BJ (cell line): ENCODE data around the gene NFE2L3. TPM values are rescaled to one million over a fixed set of nuclear protein-coding genes. Genes with fewer than 3 reads are reported as not detected.
"Not testable (repeated sequence)": the region's sequence is repeated elsewhere in the genome, so short reads cannot be mapped to it uniquely, and the experiment has no call there.

Experiments
- CTCF ChIA-PET: fragments of 350-600 bp; formaldehyde crosslinking; extraction: SDS; loops from one replicate; lab custom pipeline; 2021; ENCODE audit warnings: antibody characterized with exemption, inconsistent platforms; lab: Yijun Ruan, JAX
- POLR2A ChIA-PET: fragments of 300-600 bp; sonication (Branson Sonifier 250); formaldehyde crosslinking; extraction: SDS; loops from one replicate; lab custom pipeline; 2021; ENCODE audit warnings: antibody characterized with exemption; lab: Charles Lee
- DNase-seq: peaks from one replicate; pipeline ENCODE4 v3.0.0-alpha.2; 2011; ENCODE audit warnings: low read depth
- H3K27me3 ChIP-seq: 2 replicates; pipeline ENCODE4 v1.6.0; 2011; ENCODE audit warnings: low read length; ENCODE audit not compliant: control insufficient read depth, insufficient read depth
- H3K36me3 ChIP-seq: 2 replicates; pipeline ENCODE4 v1.5.1; 2011; ENCODE audit warnings: low read length; ENCODE audit not compliant: control insufficient read depth, insufficient read depth
- H3K4me3 ChIP-seq: 2 replicates; pipeline ENCODE4 v1.5.1; 2011; ENCODE audit warnings: low read depth, mild to moderate bottlenecking, control low read depth, low read length
- CTCF ChIP-seq: IDR thresholded peaks from 2 replicates; pipeline ENCODE4 v1.5.1; 2011; ENCODE audit warnings: low read depth, mild to moderate bottlenecking, control low read depth, inconsistent platforms, low read length, moderate library complexity; ENCODE audit not compliant: insufficient read depth
- polyA plus RNA-seq: library from polyadenylated mRNA; depleted of rRNA; stranded (reverse); fragments of >200 nt; gene quantifications from 2 replicates; pipeline ENCODE4 v1.2.3, GENCODE V29; 2011

The NFE2L3 gene
- polyA plus RNA-seq, 1 experiment = 2.6 TPM

GRCh38 chr7:26147030-26147429, 5.0 kb upstream of the NFE2L3 start:
- Histone ChIP-seq H3K27me3 (peaks cover 3% of the 10 kb centered on the region; the same call in 1 of the 2 replicates), H3K4me3 (no peak overlapping the region), H3K36me3 (no peaks in the 10 kb centered on the region)
- CTCF ChIA-PET = interaction anchor here (1.0 kb wide), 1 partner anchor 15 kb away, joined by 3 read pairs; no protein-coding TSS in a partner anchor
- TF ChIP-seq CTCF = no peak
- DNase-seq = no peak
- POLR2A ChIA-PET = interaction anchor here (0.5 kb wide), 1 partner anchor 33 kb away, joined by 7 read pairs; no protein-coding TSS in a partner anchor

- POLR2A ChIA-PET = interaction anchor here (0.5 kb wide), 1 partner anchor 33 kb away, joined by 7 read pairs; no protein-coding TSS in a partner anchor
- H3K36me3 ChIP-seq, CTCF ChIA-PET, H3K4me3 ChIP-seq, H3K27me3 ChIP-seq, DNase-seq: not testable (repeated sequence)
These were observed 4.2 kb upstream of the NFE2L3 start for GRCh38 chr7:26147646-26148306.

- POLR2A ChIA-PET, H3K36me3 ChIP-seq, H3K27me3 ChIP-seq, H3K4me3 ChIP-seq, CTCF ChIA-PET, DNase-seq: not testable (repeated sequence)
These were observed 3.7 kb upstream of the NFE2L3 start for GRCh38 chr7:26148307-26148700.

GRCh38 chr7:26149391-26149977, 2.5 kb upstream of the NFE2L3 start:
- no peak for DNase-seq
- H3K4me3 ChIP-seq = no peak overlapping the region
- CTCF ChIA-PET = no interaction called here
- no peaks in the 10 kb centered on the region for H3K36me3 ChIP-seq
- H3K27me3 ChIP-seq = no peaks in the 10 kb centered on the region
- POLR2A ChIA-PET = no interaction called here
- no peak for TF ChIP-seq CTCF

- ChIA-PET CTCF (interaction anchor here (1.6 kb wide), 1 partner anchor 48 kb away, joined by 4 read pairs; no protein-coding TSS in a partner anchor), POLR2A (no interaction called here)
- DNase-seq = no peak
- TF ChIP-seq CTCF = no peak
- H3K36me3 ChIP-seq = no peaks in the 10 kb centered on the region
- no peak overlapping the region for H3K4me3 ChIP-seq
- H3K27me3 ChIP-seq = no peaks in the 10 kb centered on the region
These were observed 902 bp upstream of the NFE2L3 start for GRCh38 chr7:26151096-26151495.

GRCh38 chr7:26151650-26151952, 397 bp upstream of the NFE2L3 start:
- ChIA-PET CTCF (interaction anchor here (1.2 to 1.6 kb wide), 3 partner anchors 47 to 61 kb away, joined by 3 to 6 read pairs (median 4); no protein-coding TSS in a partner anchor), POLR2A (interaction anchor here (1.0 kb wide), 1 partner anchor 47 kb away, joined by 4 read pairs; no protein-coding TSS in a partner anchor)
- Histone ChIP-seq H3K36me3 (no peaks in the 10 kb centered on the region), H3K4me3 (peak overlapping the region; percentile 56), H3K27me3 (no peaks in the 10 kb centered on the region)
- DNase-seq = no peak
- no peak for TF ChIP-seq CTCF

GRCh38 chr7:26152782-26153240, 813 bp downstream of the NFE2L3 start:
- peak overlapping the region; percentile 56 for H3K4me3 ChIP-seq
- H3K27me3 ChIP-seq, POLR2A ChIA-PET, DNase-seq, H3K36me3 ChIP-seq: not testable (repeated sequence)
- CTCF ChIA-PET = interaction anchor here (1.0 to 1.6 kb wide), 4 partner anchors 46 to 62 kb away, joined by 3 to 6 read pairs (median 4); no protein-coding TSS in a partner anchor
